PC-3 (cell line): ENCODE data around the gene CETN1. TPM values are rescaled to one million over a fixed set of nuclear protein-coding genes. Genes with fewer than 3 reads are reported as not detected.

ENCODE experiments used
- ATAC-seq: fragments of 200-7000 bp; cut with Tn5 transposase; 2 replicates; pipeline ENCODE4 v1.9.1; 2020; ENCODE audit warnings: mild to moderate bottlenecking, moderate library complexity
- BruUV-seq: library from RNA; stranded (reverse); fragments of 400-500 nt; replicated peaks from 2 replicates; lab custom pipeline; 2021; lab: Mats Ljungman, UMichigan
- CTCF ChIA-PET: fragments of 300-600 bp; sonication (Branson Sonifier 250); formaldehyde crosslinking; loops from one replicate; lab custom pipeline; 2022; ENCODE audit warnings: antibody characterized with exemption; lab: Charles Lee
- POLR2A ChIA-PET: fragments of 300-600 bp; sonication (Branson Sonifier 250); formaldehyde crosslinking; loops from one replicate; lab custom pipeline; 2022; ENCODE audit warnings: antibody characterized with exemption; ENCODE audit not compliant: unreplicated experiment; lab: Charles Lee
- DNase-seq: peaks from one replicate; pipeline ENCODE4 v3.0.0-alpha.2; 2015
- H2AFZ ChIP-seq: fragments of 300-600 bp; sonication (generic); 2 replicates; pipeline ENCODE4 v1.6.0; 2016; ENCODE audit warnings: antibody characterized with exemption, low read length
- H3F3A ChIP-seq: fragments of 300-600 bp; sonication (generic); one replicate; pipeline ENCODE4 v1.6.0; 2017; ENCODE audit warnings: antibody characterized with exemption, low read length, control low read depth, mild to moderate bottlenecking; ENCODE audit not compliant: unreplicated experiment
- H3K27ac ChIP-seq: fragments of 300-600 bp; sonication (generic); 2 replicates; pipeline ENCODE4 v1.5.1; 2016; ENCODE audit warnings: mild to moderate bottlenecking, low read length
- H3K27me3 ChIP-seq: fragments of 300-600 bp; sonication (generic); 2 replicates; pipeline ENCODE4 v1.6.1; 2016; ENCODE audit warnings: low read length, mixed read lengths
- H3K36me3 ChIP-seq: fragments of 300-600 bp; sonication (generic); 2 replicates; pipeline ENCODE4 v1.6.1; 2016; ENCODE audit warnings: low read depth, mixed run types, low read length, mixed read lengths
- H3K4me1 ChIP-seq: fragments of 300-600 bp; sonication (generic); 2 replicates; pipeline ENCODE4 v1.5.1; 2016; ENCODE audit warnings: low read length; ENCODE audit not compliant: insufficient read depth
- H3K4me2 ChIP-seq: fragments of 300-600 bp; sonication (generic); 2 replicates; pipeline ENCODE4 v1.6.0; 2016; ENCODE audit warnings: low read length
- H3K4me3 ChIP-seq: fragments of 300-600 bp; sonication (generic); 2 replicates; pipeline ENCODE4 v1.5.1; 2016; ENCODE audit warnings: mild to moderate bottlenecking, low read length, mixed read lengths
- H3K79me2 ChIP-seq: fragments of 300-600 bp; sonication (generic); 2 replicates; pipeline ENCODE4 v1.6.1; 2017; ENCODE audit warnings: low read length, mixed read lengths
- H3K9ac ChIP-seq: fragments of 300-600 bp; sonication (generic); 2 replicates; pipeline ENCODE4 v1.6.0; 2016; ENCODE audit warnings: mild to moderate bottlenecking, low read length
- H3K9me2 ChIP-seq: fragments of 300-600 bp; sonication (generic); replicated peaks from 2 replicates; pipeline ENCODE4 v1.6.1; 2016; ENCODE audit warnings: mixed run types, low read length, mixed read lengths
- H3K9me3 ChIP-seq: fragments of 300-600 bp; sonication (generic); 2 replicates; pipeline ENCODE4 v1.6.1; 2016; ENCODE audit warnings: low read length, mixed read lengths
- H4K20me1 ChIP-seq: fragments of 300-600 bp; sonication (generic); 2 replicates; pipeline ENCODE4 v1.6.1; 2016; ENCODE audit warnings: low read length, mixed read lengths
- CTCF ChIP-seq: fragments of 300-600 bp; sonication (generic); conservative IDR thresholded peaks from 2 replicates; pipeline ENCODE4 v1.5.1; 2017; ENCODE audit warnings: antibody characterized with exemption, low read depth, mild to moderate bottlenecking, low read length
- EZH2 ChIP-seq: fragments of 300-600 bp; sonication (generic); IDR thresholded peaks from one replicate; pipeline ENCODE4 v1.6.1; 2017; ENCODE audit warnings: antibody characterized with exemption, mild to moderate bottlenecking, low read length; ENCODE audit not compliant: unreplicated experiment
- EZH2phosphoT487 ChIP-seq: fragments of 300-600 bp; sonication (generic); IDR thresholded peaks from 2 replicates; pipeline ENCODE4 v1.6.1; 2018; ENCODE audit warnings: mild to moderate bottlenecking, antibody characterized with exemption, low read length, borderline replicate concordance
- intact Hi-C: fragments of 100-400 bp; cut with micrococcal nuclease; formaldehyde crosslinking; loops from 2 replicates; pipeline ENCODE4 v1.9.0; 2023
- total RNA-seq: library from RNA; depleted of rRNA; stranded (reverse); fragments of >200 nt; gene quantifications from 2 replicates; pipeline ENCODE4 v1.2.3, GENCODE V29; 2014

Gene CETN1
- total RNA-seq, 1 experiment from 2014 or later = not detected

- Histone ChIP-seq H3K36me3 (no peaks in the 10 kb centered on the region), H3F3A (no peaks in the 10 kb centered on the region), H2AFZ (no peak overlapping the region), H3K4me1 (no peaks in the 10 kb centered on the region), H3K9ac (no peak overlapping the region), H3K4me2 (no peak overlapping the region), H3K27ac (no peak overlapping the region), H3K9me2 (no peaks in the 10 kb centered on the region), H3K27me3 (peaks cover 88% of the 10 kb centered on the region), H3K4me3 (no peak overlapping the region), H3K9me3 (no peaks in the 10 kb centered on the region), H3K79me2 (no peaks in the 10 kb centered on the region), H4K20me1 (no peaks in the 10 kb centered on the region)
- ATAC-seq = no peak
- intact Hi-C loops = no loop called here
- no peak for DNase-seq
- POLR2A ChIA-PET = no interaction called here
- no peak for TF ChIP-seq CTCF
- TF ChIP-seq EZH2 = no peak
- TF ChIP-seq EZH2phosphoT487 = no peak
- no TSS peak for BruUV-seq
- CTCF ChIA-PET = no interaction called here
These were observed 5.9 kb upstream of the CETN1 start for GRCh38 chr18:574149-574860.

DNA sequence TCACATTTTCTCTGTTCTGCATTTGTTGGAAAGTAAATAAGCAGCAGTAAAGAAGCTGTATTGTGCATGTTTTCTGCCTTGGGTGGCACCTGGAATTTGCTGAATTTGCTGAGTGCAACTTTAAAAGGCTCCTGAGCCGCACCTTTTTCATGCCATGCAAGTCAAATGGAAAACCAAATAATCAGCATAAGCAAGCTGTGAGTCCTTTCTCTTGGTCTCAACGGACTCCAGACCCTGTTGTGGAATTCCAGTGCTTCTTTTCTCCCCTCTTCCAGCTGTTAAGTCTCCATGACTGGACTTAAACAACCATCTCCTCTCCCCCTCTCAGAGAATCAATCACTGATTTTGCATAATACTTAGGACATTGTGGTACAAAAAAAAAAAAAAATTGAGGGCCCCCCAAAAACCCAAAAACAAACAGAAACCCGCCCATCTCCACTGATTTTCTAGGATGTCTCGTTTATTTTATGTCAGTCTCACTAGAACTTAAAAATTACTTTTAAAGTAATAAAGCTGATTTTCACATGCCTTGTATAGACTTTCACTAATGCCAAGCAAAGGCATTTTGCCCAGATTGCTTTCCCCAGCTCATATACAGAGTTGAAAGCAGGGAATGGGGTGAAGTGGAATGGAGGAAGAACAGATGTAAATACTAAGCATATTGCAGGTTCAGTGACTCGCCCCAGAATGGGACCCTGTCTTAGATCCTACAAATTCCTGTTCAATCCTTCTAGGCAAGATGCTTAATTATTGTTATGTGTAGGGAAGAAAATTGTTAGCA, 5.1 kb upstream of the CETN1 start:
- ChIA-PET POLR2A (no interaction called here), CTCF (no interaction called here)
- H3K36me3 ChIP-seq = no peaks in the 10 kb centered on the region
- H2AFZ ChIP-seq = no peak overlapping the region
- ATAC-seq (no peak), DNase-seq (no peak)
- H3K79me2 ChIP-seq = no peaks in the 10 kb centered on the region
- H3K27ac ChIP-seq = no peak overlapping the region
- H3K9me3 ChIP-seq = no peaks in the 10 kb centered on the region
- H3F3A ChIP-seq = no peaks in the 10 kb centered on the region
- no peaks in the 10 kb centered on the region for H4K20me1 ChIP-seq
- H3K4me2 ChIP-seq = no peak overlapping the region
- peaks cover 86% of the 10 kb centered on the region for H3K27me3 ChIP-seq
- no peak overlapping the region for H3K4me3 ChIP-seq
- no TSS peak for BruUV-seq
- no peaks in the 10 kb centered on the region for H3K9me2 ChIP-seq
- no peaks in the 10 kb centered on the region for H3K4me1 ChIP-seq
- no peak for TF ChIP-seq CTCF
- TF ChIP-seq EZH2phosphoT487 = no peak
- no peak for TF ChIP-seq EZH2
- H3K9ac ChIP-seq = no peak overlapping the region
- intact Hi-C loops = no loop called here

DNA sequence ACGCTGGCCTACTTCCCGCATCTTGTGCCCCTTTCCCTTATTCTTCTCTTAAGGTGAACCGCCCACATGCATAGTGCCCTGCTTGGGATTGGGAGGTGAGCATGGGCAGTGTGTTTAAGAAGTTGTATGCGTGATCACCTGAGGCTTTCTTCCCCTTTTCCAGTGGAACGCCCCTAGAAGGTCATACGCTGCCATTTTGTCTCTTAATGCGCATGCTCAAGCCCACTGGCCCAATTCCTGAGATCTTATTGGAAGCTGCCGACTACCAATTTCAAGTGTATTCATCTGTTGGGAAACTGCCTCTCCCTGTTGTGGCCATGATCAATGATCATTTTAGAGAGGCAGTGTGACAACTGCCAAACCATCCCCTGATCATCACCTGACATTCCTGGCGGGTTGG, 3.3 kb upstream of the CETN1 start:
- TF ChIP-seq CTCF (no peak), EZH2phosphoT487 (no peak), EZH2 (no peak)
- no peak overlapping the region for H2AFZ ChIP-seq

More for the DNA sequence above, 3.3 kb upstream of the CETN1 start:
- H3K9ac ChIP-seq = no peak overlapping the region
- ATAC-seq (no peak), DNase-seq (no peak)
- BruUV-seq = no TSS peak
- CTCF ChIA-PET = no interaction called here
- H3K27me3 ChIP-seq = peaks cover 89% of the 10 kb centered on the region
- no peak overlapping the region for H3K4me2 ChIP-seq
- no peaks in the 10 kb centered on the region for H4K20me1 ChIP-seq
- POLR2A ChIA-PET = no interaction called here
- H3K4me3 ChIP-seq = no peak overlapping the region
- no peaks in the 10 kb centered on the region for H3K79me2 ChIP-seq
- intact Hi-C loops = no loop called here
- no peaks in the 10 kb centered on the region for H3K4me1 ChIP-seq
- no peak overlapping the region for H3K27ac ChIP-seq
- H3K9me3 ChIP-seq = no peaks in the 10 kb centered on the region
- no peaks in the 10 kb centered on the region for H3K9me2 ChIP-seq
- no peaks in the 10 kb centered on the region for H3F3A ChIP-seq
- H3K36me3 ChIP-seq = no peaks in the 10 kb centered on the region
